Measurements from ENCODE around the gene UBTF. TPM values are rescaled to one million over a fixed set of nuclear protein-coding genes. Genes with fewer than 3 reads are reported as not detected.
A peak's percentile ranks its signal among the peaks of the same experiment; 100 is the strongest.

The UBTF gene
- 25.1 TPM for total RNA-seq

GRCh38 chr17:44219616-44220212 lies at the start of gene UBTF:
UBTF (minus strand) TSS chr17:44219675; CDS start chr17:44218229, 1,446 bp downstream.
- intact Hi-C loops (cut with DNase I) = loop anchor here (10.0 kb wide), 1 partner anchor 285 kb away; the partner anchor contains the start of gene GPATCH8
- peaks cover 18 to 25% of the 10 kb centered on the region in 2 donors for H3K36me3 ChIP-seq
- H3K27ac ChIP-seq = peak within 1 kb of the TSS; percentile 91 to 99
- DNase-seq (ENCODE audit: low spot score in 2 of 2) = peak in 1 of 2 donors; percentile 76
- H3K4me1 ChIP-seq = peaks cover 18 to 25% of the 10 kb centered on the region in 2 donors
- no peak for TF ChIP-seq CTCF (IDR thresholded peaks at IDR 0.05)
- no peaks in the 10 kb centered on the region for H3K9me3 ChIP-seq
- no peaks in the 10 kb centered on the region for H3K27me3 ChIP-seq
- H3K4me3 ChIP-seq = peak within 1 kb of the TSS; percentile 88 to 95

- H3K27me3 ChIP-seq = no peaks in the 10 kb centered on the region
- no peaks in the 10 kb centered on the region for H3K9me3 ChIP-seq
- intact Hi-C loops (cut with DNase I) = no loop called here
Observed at GRCh38 chr17:44268709-44269534, 49.4 kb upstream of the UBTF start.

GRCh38 chr17:44267818-44268490 lies 48.5 kb upstream of the UBTF start, which contains the start of gene SLC4A1:
SLC4A1 (minus strand) TSS chr17:44268135; CDS start chr17:44262866, 5,269 bp downstream.
- Histone ChIP-seq H3K9me3 (no peaks in the 10 kb centered on the region), H3K4me1 (no peaks in the 10 kb centered on the region), H3K27me3 (no peaks in the 10 kb centered on the region), H3K36me3 (no peaks in the 10 kb centered on the region), H3K27ac (no peak within 1 kb of the TSS), H3K4me3 (no peak within 1 kb of the TSS)
- intact Hi-C loops (cut with DNase I) = no loop called here
- no peak for TF ChIP-seq CTCF (IDR thresholded peaks at IDR 0.05)
- no peak for DNase-seq (ENCODE audit: low spot score in 2 of 2)

More at GRCh38 chr17:44268709-44269534, 49.4 kb upstream of the UBTF start:
- Histone ChIP-seq H3K27ac (no peak overlapping the region), H3K4me3 (no peak overlapping the region), H3K4me1 (no peaks in the 10 kb centered on the region), H3K36me3 (no peaks in the 10 kb centered on the region)
- no peak for TF ChIP-seq CTCF (IDR thresholded peaks at IDR 0.05)
- no peak for DNase-seq (ENCODE audit: low spot score in 2 of 2)

GRCh38 chr17:44267165-44267455 lies 47.6 kb upstream of the UBTF start:
- H3K27me3 ChIP-seq = no peaks in the 10 kb centered on the region
- H3K27ac ChIP-seq = no peak overlapping the region
- DNase-seq (ENCODE audit: low spot score in 2 of 2) = no peak
- H3K4me1 ChIP-seq = no peaks in the 10 kb centered on the region
- H3K36me3 ChIP-seq = no peaks in the 10 kb centered on the region
- intact Hi-C loops (cut with DNase I) = no loop called here
- no peaks in the 10 kb centered on the region for H3K9me3 ChIP-seq
- no peak overlapping the region for H3K4me3 ChIP-seq
- TF ChIP-seq CTCF (IDR thresholded peaks at IDR 0.05) = no peak

- no peaks in the 10 kb centered on the region for H3K9me3 ChIP-seq
- DNase-seq (ENCODE audit: low spot score in 2 of 2) = no peak
Observed at GRCh38 chr17:44266402-44267164, 47.1 kb upstream of the UBTF start.

More at GRCh38 chr17:44266402-44267164, 47.1 kb upstream of the UBTF start:
- H3K27ac ChIP-seq = no peak overlapping the region
- TF ChIP-seq CTCF (IDR thresholded peaks at IDR 0.05) = no peak
- H3K4me3 ChIP-seq = no peak overlapping the region
- no peaks in the 10 kb centered on the region for H3K27me3 ChIP-seq
- intact Hi-C loops (cut with DNase I) = no loop called here
- no peaks in the 10 kb centered on the region for H3K4me1 ChIP-seq
- no peaks in the 10 kb centered on the region for H3K36me3 ChIP-seq
